DMS53 (cell line): ENCODE measurements around the gene TIMP2.
"Not testable (repeated sequence)": the region's sequence is repeated elsewhere in the genome, so short reads cannot be mapped to it uniquely, and the experiment has no call there.

Experiments
- DNase-seq: peaks from one replicate; lab custom pipeline; 2025; lab: John Stamatoyannopoulos, UW

The TIMP2 gene

DNA sequence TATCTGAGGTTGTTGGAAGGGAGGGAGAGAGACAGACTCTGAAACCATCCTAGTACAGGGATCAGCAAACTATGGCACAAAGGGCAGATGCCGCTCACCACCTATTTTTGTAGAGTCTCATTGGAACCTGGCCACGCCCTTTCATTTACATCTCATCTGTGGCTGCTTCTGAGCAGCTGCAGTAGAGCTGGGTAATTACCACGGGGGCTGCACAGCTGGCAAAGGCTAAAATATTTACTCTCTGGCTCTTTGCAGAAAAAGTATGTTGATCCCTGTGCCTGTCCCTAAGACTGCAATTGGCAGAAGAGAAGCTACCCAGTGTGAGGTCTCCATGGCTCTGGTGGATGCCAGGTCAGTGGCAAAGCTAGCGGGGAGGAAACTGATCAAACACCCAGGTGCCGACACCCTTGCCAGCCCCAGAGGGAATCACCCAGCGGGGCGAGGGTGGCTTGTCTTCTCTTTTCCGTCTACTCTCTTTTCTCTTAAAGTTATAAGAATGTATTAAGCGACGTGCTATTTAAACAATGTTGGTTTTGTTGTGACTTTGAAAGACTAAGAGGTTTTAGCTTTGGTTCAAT lies 36.2 kb downstream of the TIMP2 start:
- no peak for DNase-seq

DNA sequence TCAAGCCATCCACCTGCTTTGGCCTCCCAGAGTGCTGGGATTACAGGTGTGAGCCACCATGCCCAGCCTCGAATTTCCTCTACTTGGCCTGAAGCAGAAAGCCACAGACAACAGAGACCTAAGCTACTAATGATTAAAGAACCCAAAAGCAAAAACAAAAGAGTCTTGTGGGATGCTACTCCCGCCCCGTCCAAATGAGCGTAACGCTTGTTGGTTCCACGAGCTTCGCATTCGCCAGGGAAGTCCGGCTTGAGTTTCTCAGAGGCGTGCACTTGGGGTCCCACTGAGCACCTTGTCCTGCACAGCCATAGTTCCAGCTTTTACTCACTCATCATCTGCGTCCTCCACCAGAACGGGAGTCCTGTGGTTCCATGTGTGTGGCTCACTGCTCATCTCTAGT lies 38.2 kb downstream of the TIMP2 start:
- no peak for DNase-seq

DNA sequence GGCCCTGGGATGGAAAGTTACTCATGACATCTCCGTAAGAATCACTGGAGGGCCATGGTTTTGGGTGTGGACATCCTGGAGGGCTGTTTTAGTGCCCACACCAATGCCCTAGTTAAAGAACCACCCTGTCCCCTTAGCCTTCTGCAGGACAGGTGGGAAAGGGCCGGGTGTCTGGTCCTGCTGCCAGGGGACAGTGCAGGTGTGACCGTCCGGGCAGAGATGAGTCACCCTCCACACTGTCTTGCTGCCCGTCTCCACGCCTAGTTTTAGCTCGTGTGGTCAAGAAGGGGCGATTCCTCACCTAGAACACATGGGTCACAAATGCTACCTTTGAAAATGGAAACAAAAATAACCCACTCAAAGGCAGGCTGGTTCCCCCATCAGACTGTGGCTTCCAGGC lies 39.2 kb downstream of the TIMP2 start:
- peak; percentile 72 for DNase-seq

DNA sequence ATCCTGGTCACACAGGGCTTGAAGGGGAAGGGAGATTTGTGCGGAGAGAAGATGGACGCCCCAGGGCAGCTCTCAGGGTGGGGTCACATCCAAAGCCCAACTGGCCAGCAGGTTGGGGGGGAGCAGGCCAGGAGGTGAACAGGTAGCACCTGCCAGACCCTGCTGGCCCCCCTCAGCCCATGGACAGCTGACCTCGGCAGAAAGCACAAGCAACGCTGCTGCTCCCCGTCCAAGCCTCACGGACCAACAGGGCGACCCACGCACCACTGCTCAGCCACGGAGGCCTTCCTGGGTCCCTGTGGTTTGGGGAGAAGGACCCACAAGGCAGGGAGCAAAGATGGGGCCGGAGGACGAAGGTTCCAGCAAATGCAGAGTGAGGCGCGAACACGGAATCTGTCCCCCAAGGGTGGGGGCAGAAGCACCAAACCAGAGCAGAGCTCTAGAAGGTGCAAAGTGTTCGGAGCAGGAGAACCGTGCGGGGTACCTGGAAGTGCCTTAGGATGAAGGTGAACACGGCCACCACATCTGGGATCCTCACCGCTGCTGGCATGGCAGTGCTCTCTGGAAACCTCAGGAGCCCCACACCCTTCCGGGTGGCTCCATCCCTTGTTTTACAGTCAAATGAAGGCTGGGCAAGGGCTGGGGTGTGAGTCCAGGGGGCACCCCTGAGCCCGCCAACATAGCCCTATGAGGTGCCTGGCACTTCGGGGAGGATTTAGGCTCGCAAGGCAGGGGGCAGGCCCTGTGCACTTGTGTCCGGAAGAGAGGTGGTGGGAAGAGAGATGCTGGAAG lies 40.1 kb downstream of the TIMP2 start:
- no peak for DNase-seq

- no peak for DNase-seq
Measured at GRCh38 chr17:78884148-78884825, 40.9 kb downstream of the TIMP2 start.

DNA sequence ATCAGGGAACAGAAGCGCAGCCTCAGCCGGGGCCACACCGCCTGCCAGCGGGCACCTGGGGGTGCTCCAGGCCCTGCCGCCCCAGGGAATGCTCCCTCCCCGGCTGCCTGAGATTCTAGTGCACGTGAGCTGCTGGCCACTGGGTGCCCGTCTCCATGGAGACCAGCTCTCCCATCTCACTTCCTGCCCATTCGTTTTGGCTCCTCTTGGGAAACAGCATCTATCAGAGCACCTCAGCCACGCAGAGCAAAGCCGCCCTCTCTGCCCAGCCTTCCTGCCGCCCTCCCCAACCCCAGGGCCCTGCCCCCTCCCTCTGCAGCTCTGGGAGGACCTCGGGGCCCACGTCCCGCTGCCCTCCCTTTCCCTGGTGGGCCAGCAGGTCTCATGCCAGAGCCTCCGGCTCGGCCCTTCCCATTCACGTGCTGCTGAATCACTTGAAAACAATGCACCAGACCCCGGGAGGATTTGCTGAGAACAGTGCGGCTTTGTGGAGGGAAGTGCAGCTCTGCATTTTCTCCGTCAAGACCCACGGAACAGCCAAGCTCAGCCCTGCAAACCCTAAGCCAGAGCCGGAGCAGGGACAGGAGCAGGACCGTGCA lies 41.6 kb downstream of the TIMP2 start:
- DNase-seq: peak; percentile 88

GRCh38 chr17:78883089-78883532 lies 42.1 kb downstream of the TIMP2 start:
- DNase-seq: peak; percentile 74

DNA sequence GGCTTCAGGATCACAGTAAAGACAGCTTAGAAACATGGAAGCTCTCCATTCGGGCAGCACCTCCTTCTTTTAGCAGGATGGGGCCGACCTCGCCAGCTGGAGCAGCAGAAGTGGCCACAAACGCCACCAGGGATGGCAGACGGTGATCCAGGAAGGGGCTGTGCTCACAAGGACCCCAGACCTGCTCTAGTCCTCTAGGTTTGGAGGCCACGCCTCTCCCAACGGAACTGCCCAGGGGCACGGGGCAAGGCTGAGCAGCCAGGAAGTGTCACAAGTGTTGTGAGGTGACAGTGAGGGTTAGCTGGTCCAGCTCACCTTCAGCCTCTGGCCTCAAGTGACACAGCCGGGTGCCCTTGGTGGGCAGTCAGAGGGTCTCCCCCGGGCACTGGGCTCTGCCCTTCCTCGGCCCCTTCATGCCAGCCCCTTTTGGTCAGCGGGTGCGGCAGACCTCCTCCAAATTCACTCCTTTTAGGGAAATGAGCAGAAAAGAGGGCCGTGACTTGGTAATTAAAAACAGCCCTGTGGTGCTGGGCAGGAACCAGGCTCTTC lies 42.6 kb downstream of the TIMP2 start:
- no peak for DNase-seq

DNA sequence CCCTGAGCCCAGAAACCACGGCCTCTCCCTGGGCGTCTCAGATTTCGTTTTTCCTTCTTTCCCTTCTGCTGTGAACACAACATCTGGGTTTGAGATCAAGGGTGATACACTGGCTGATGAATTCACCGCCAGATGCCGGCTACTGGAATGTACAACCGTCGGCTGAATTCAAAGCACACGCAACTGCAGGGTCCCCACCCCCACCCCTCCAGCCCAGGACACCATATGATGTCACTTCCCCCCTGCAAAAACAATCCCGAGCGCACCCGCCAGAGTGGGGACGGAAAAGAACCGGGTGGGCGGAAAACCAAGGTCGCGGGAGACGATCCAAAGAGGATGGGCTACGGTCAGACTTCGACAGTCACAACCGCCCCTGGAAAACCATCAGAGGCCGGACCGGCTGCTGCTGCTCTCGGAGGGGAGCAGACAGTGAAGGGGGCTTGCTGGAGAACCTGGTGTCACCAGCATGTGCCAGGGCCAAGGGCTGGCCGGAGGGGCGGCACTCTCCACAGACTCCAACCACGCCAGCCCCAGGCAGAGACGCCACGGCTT lies 45.5 kb downstream of the TIMP2 start:
- DNase-seq: no peak

DNA sequence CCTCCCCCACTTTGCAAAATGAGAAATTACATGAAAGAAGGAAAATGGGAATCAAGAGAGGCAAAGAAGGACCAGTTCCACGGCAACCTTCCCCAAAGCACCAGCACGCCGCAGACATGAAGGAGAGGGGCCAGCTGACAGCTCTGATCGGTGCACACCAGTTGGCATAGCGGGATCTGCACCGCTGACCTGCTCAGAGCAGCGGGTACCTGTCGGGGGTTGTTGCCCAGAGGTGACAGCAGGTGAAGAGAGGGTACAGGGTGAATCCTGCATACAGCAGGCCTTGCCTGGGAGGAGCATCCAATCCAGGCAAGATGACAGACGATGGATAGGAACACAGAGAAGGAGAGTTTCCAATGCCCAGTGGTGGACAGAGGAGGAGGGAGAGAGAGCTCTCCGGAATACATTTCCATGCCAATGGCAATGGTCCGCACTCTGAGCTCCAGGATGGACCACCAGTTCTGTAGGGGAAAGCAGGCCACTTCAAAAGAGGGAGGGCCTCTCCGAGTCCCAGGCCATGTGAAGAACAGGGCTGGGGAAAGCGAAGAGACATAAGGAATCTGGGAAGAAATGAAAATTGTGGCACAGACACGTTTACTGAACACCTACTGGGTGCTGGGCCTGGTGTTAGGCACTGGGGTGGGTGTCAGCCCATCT lies 46.2 kb downstream of the TIMP2 start:
- DNase-seq: no peak

DNA sequence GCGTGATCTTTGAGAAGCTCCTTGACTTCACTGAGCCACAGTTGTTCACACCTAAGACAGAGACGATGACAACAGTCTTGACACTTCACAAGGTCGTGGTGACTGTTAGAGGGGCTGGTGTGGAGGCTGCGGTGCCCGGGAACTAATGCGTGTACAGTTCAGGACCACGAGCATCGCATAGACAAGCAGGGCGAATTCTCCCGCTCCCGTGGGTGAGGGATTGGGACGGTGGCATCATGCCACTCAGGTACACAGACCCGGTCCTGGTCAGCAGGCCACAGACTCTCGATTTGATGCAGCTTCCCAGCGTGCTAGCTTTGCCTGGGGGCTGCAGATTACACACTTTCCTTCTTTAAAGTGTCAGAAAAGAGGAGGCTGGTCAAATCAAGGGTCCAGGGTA lies 46.9 kb downstream of the TIMP2 start:
- no peak for DNase-seq

GRCh38 chr17:78876954-78877517 lies 48.2 kb downstream of the TIMP2 start:
- DNase-seq: not testable (repeated sequence)

GRCh38 chr17:78876094-78876597 lies 49.0 kb downstream of the TIMP2 start:
- DNase-seq: no peak

- no peak for DNase-seq
Measured at GRCh38 chr17:78875363-78876093, 49.7 kb downstream of the TIMP2 start.

DNA sequence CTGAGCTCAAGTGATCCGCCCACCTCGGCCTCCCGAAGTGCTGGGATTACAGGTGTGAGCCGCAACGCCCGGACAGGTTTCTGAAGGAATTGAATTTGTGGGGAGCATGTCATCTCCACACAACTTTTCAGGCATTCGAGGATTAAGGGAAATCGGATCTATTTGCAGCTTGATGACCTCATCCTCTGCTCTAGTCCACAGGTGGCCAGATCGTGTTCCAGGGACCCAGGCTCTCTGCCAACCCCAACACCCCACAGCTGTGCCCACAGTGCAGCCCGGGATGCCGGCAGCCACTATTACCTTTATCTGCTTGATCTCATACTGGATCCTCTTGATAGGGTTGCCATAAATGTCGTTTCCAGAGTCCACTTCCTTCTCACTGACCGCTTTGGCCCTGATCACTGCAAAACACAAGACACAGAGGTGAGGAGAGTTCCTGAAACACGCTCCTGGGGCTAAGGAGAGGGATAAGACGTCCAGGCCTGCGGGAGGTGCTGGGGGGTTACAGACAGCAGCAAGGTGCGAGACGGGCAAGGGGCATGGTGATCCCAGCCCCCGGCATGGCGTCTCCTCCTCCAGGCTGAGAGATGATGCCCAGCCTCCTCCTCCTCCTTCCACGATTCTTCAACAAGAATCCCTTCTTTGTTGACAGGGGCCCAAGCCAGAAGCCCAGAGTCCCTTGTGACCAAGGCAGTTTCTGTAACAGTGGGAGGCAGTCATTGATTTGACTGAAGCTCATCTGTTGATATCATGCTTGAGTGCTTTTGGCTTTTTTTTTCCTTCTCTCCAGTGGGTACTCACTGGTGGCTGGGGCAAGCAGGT lies 51.5 kb downstream of the TIMP2 start:
- peak; percentile 95 for DNase-seq

- DNase-seq: peak; percentile 65
Measured at GRCh38 chr17:78872486-78872885, 52.7 kb downstream of the TIMP2 start.

DNA sequence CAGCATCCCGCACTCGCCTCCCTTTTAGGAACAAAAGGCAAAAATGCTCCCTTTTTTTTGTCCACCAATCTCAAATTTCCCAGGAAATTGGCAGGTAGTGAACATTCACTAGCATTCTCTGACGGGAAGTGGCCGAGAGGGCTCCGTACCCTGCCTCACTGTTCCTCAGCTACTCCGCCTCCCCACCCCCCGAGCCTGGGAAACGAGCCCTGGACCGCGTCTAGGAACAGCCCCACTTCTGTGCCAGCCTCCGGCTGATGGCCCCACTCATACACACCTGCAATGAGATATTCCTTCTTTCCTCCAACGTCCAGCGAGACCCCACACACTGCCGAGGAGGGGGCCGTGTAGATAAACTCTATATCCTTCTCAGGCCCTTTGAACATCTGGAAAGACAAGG lies 54.6 kb downstream of the TIMP2 start:
- no peak for DNase-seq

DNA sequence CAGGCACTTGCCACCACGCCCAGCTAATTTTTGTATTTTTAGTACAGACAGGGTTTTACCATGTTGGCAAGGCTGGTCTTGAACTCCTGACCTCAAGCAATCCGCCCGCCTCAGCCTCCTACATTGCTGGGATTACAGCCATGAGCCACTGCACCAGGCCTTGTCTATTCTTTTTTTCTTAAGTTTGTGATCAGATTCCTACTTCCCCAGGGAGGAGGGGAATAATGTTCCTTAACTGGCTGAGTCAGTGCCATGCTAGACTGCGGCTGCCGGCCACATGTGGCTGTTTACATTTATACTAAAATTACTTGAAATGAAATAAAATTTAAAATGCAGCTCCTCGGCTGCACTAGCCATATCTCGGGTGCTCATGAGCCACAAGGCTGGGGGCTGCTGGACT lies 56.8 kb downstream of the TIMP2 start:
- no peak for DNase-seq

DNA sequence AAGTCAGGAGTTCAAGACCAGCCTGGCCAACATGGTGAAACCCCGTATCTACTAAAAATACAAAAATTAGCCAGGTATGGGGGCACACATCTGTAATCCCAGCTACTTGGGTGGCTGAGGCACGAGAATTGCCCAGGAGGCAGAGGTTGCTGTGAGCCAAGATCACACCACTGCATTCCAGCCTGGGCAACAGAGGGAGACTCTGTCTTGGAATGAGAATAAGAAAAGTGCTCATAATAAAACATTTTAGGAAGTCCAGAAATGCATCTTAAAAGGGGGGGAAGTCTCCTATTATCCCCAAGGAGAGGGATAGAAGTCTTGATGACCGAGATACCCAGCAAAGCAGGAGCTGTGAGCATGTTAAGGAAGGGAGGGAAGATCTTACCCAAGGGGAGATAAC lies 58.1 kb downstream of the TIMP2 start:
- not testable (repeated sequence) for DNase-seq
